B cell (primary cell): ENCODE results near the gene SORL1-AS1.

Experiments
- CTCF ChIP-seq: fragments of 200-600 bp; IDR thresholded peaks from one replicate; pipeline ENCODE4 v1.8.0; 2022; ENCODE audit warnings: antibody characterized with exemption, mild to moderate bottlenecking
- EZH2 ChIP-seq: IDR thresholded peaks from 2 replicates; pipeline ENCODE4 v1.6.1; 2012; ENCODE audit warnings: borderline replicate concordance, low read depth, mild to moderate bottlenecking, moderate library complexity, low read length; ENCODE audit not compliant: insufficient read depth, poor library complexity, severe bottlenecking

GRCh38 chr11:121472312-121472711 is 19.5 kb upstream of the SORL1-AS1 start:
- TF ChIP-seq CTCF: no peak
- no peak for TF ChIP-seq EZH2
